ENCODE results near the gene RASL12. TPM values are rescaled to one million over a fixed set of nuclear protein-coding genes. Genes with fewer than 3 reads are reported as not detected.

The RASL12 gene
- total and polyA plus RNA-seq, 2 of the 8 experiments (the other 6 are each of a cell fraction or from before 2014, with no cell fraction given), result 9.5 to 10.3 TPM

GRCh38 chr15:65034719-65035118, 33.1 kb downstream of the RASL12 start (continued):
- TF ChIP-seq TAF7 (optimal IDR thresholded peaks at IDR 0.05; ENCODE audit: borderline replicate concordance, low read depth, low read length), result no peak
